Fibroblast of upper back skin (primary cell): Measurements from ENCODE around the gene NCDN.
"Not testable (repeated sequence)": the region's sequence is repeated elsewhere in the genome, so short reads cannot be mapped to it uniquely, and the experiment has no call there.

ENCODE experiments used
- DNase-seq: peaks from one replicate; pipeline ENCODE4 v3.0.0-alpha.2; 2013

NCDN gene

DNA sequence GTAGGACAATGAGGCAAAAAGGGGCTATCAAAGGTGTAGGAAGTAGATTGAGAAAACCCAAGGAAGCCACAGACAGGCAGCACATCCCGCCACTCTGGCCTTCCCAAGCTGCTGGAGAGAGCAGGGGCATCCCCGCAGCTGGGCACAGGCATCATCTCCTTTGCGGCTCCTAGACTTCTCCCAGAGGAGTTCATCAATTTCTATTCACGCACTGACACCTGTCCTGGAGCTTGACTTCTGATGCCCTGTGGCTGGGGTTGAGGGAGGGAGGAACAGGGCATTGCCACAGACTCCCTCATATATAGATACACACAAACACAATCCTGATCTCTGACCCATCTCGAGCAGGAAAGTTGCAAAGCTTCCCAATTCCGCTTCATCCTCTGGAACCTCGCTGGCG is 13.7 kb downstream of the NCDN start:
- no peak for DNase-seq

DNA sequence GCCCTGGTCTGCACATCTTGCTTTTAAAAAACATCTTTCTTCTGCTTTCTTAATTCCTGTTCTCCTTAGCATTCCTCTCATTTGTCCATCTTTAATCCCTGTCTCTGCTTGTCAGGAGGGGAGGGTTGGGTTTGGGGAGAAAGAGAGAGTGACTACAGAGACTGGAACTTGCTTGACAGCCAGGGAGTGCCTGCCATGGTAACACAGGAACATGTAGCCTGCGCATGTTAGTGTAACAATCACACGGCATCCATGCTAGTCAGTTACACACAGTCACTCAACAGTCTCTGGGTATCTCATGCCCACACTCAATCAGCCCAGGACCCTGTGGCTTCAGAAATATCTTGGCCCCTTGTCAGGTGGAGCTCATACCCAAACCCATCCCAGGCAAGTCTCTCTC is 14.7 kb downstream of the NCDN start:
- DNase-seq, result no peak

DNA sequence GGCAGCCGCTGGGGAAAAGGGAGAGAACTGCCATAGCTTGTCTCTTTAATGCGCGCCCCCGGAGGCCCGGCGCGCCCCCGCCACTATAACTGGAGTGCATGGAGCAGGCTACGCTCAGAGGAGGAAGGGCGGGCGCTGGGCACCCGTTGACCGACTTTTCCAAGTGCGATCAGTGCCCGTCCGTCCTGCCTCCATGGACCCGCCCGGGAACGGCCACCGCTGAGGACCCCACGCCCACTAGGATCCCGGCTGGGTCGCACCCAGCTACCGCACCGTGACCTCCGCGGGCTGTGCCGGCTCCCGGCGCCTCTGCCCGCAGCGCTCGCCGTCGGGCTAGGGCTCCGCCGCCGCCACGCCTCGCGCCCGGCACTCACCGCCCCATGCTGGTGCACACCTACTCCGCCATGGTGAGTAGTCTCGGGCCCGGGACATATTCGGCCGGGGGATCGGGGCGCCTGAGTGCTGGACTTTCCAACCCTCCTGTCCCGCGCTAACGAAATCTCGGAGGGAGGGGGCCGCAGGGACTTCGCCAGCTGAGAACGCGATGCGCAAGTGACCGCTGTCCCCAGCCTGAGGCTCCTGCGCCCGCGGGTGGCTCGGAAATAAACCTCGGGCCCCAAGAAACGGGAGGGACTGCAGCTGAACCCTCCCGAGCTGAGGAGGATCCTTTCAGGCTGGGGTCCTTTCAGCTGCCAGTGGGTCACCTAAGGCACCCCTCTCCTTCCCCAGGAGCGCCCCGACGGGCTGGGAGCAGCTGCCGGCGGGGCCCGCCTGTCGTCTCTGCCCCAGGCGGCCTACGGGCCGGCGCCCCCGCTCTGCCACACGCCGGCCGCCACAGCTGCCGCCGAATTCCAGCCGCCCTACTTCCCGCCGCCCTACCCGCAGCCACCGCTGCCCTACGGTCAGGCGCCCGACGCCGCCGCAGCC is 15.9 kb downstream of the NCDN start, which contains the start of gene TFAP2E:
TSS of gene TFAP2E (plus strand) at position 117 of the 927 bp plus-strand sequence. CDS start at position 381, 264 bp downstream.
- no peak for DNase-seq

DNA sequence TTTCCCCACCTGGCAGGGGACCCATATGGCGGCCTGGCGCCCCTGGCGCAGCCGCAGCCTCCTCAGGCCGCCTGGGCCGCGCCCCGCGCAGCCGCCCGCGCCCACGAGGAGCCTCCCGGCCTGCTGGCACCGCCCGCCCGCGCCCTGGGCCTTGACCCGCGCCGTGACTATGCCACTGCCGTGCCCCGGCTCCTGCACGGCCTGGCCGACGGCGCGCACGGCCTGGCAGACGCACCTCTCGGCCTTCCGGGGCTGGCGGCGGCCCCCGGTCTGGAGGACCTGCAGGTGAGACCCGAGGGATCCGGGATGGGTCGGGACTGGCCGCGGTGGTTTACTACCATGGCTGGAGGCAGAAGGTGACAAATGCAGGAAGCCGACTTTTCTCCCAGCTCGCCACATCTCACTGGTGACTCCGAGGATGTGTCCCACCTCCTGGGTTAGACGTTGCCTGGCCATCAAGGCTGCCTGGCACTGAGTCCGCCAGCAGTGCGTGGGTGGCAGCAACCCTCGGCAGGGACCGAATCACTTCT is 16.6 kb downstream of the NCDN start:
- no peak for DNase-seq

GRCh38 chr1:35574655-35575415 is 17.2 kb downstream of the NCDN start:
- no peak for DNase-seq

GRCh38 chr1:35575416-35575958 is 17.9 kb downstream of the NCDN start:
- no peak for DNase-seq

GRCh38 chr1:35576061-35576765 is 18.6 kb downstream of the NCDN start:
- no peak for DNase-seq

- DNase-seq, result not testable (repeated sequence)
Measured at GRCh38 chr1:35576766-35577070, 19.1 kb downstream of the NCDN start.

- no peak for DNase-seq
Measured at GRCh38 chr1:35577071-35577998, 19.7 kb downstream of the NCDN start.

- no peak for DNase-seq
Measured at GRCh38 chr1:35580949-35581388, 23.4 kb downstream of the NCDN start.

GRCh38 chr1:35581621-35582020 is 24.0 kb downstream of the NCDN start:
- DNase-seq, result not testable (repeated sequence)

DNA sequence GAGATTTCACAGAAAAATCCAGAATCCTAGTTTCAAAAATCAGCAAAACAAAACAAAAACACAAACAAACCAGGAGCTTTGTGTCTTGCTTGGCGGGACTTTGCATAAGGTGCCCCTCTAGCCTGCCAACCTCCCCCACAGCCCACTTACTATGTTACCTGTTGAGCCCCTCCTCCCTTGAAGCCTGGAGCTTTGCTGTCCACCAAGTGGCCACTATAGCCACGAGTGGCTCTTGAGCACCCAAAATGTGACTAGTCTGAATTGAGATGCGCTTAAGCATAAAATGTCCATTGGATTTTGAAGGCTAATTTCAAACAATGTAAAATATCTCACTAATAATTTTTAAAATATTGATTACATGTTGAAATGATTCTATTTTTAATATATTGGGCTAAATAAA is 27.7 kb downstream of the NCDN start:
- no peak for DNase-seq

DNA sequence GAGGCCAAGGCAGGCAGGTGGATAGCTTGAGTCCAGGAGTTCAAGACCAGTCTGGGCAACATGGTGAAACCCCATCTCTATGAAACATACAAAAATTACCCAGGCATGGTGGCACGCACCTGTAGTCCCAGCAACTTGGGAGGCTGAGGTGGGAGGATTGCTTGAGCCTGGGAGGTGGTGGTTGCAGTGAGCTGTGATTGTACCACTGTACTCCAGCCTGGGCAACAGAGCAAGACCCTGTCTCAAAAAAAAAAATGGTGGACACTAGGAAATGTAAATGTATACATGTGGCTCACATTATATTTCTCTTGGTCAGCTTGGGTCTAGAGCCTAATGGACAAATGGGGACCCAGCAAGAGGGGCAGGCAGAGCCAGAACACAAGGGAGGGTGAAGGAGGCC is 28.2 kb downstream of the NCDN start:
- DNase-seq, result not testable (repeated sequence)

GRCh38 chr1:35586808-35587207 is 29.2 kb downstream of the NCDN start:
- DNase-seq, result no peak

- DNase-seq, result no peak
Measured at GRCh38 chr1:35587736-35588135, 30.1 kb downstream of the NCDN start.

GRCh38 chr1:35588197-35588910 is 30.8 kb downstream of the NCDN start:
- DNase-seq, result no peak

DNA sequence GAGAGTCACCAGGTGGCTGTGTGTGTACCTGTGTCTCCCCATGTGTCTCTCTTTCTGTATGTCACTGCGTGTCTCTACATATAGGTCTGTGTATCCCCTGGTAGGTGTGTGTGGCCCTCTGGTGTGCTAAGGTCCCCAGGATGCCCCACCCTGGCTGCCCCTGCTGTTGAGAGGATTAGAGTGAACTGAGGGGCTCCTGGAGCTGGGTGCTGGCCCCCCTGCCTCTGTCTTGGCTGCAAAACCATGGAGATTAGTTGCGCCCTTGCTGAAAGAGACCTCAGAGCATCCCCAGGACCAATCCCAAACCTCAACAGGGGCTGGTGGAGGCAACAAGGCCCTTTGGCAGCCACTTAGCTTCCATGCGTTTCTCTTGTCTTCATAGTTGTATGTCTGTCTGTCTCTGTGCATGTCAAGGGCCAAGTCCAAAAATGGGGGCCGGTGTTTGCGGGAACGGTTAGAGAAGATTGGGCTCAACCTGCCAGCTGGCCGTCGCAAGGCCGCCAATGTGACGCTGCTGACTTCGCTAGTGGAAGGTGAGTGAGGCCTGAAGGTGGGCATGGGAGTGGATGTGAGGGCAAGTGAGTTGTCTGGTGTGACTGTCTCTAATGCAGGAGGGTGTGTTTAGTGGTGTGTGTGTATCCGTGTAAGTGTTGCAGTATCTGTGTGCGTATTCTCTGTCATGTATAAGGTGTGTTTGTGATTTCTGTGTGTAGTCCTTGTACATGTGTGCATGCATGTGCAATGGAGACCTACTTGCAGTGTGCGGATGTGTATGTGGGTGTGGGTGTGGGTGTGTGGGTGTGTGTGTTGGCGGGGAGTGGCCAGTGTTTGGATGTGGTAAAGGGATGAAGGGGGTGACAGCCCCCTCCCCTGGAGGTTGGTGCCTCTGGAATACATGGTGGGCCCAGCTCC is 32.2 kb downstream of the NCDN start:
- no peak for DNase-seq

DNA sequence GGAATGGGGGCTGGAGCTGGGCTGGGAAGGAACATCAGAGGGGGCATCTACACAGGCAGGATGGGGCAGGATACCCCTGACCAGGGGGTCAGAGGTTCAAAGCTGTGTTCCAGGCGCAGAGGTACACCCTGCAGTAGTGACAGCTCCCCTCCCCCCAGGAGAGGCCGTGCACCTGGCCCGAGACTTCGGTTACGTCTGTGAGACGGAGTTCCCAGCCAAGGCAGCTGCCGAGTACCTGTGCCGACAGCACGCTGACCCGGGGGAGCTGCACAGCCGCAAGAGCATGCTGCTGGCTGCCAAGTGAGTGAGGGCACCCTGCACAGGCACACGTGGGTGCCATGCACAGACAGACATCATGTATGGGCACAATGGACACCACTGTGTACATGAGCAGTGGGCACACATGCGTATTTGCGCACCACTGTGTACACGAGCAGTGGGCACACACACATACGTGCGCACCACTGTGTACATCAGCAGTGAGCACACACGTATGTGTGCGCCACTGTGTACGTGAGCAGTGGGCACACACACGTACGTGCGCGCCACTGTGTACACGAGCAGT is 33.0 kb downstream of the NCDN start:
- no peak for DNase-seq

- no peak for DNase-seq
Measured at GRCh38 chr1:35591211-35591610, 33.6 kb downstream of the NCDN start.
